GM18505 (cell line): ENCODE data around the gene MARF1.
"Not testable (repeated sequence)": the region's sequence is repeated elsewhere in the genome, so short reads cannot be mapped to it uniquely, and the experiment has no call there.

Experiments used
- ATAC-seq: cut with Tn5 transposase; IDR thresholded peaks from one replicate; pipeline ENCODE4 v1.9.1; 2021; ENCODE audit not compliant: unreplicated experiment
- POLR2A ChIP-seq: IDR thresholded peaks from 4 replicates; pipeline ENCODE4 v1.6.1; 2011; ENCODE audit warnings: borderline replicate concordance; ENCODE audit not compliant: insufficient read depth, insufficient read length; ENCODE audit errors: extremely low read depth

MARF1 gene

GRCh38 chr16:15573274-15573895, 69.6 kb downstream of the MARF1 start:
- no peak for TF ChIP-seq POLR2A

GRCh38 chr16:15572329-15573001, 70.5 kb downstream of the MARF1 start:
- TF ChIP-seq POLR2A, result no peak
- no peak for ATAC-seq

More at GRCh38 chr16:15573274-15573895, 69.6 kb downstream of the MARF1 start:
- ATAC-seq, result no peak

GRCh38 chr16:15571557-15571956, 71.4 kb downstream of the MARF1 start:
- ATAC-seq, result no peak
- no peak for TF ChIP-seq POLR2A

GRCh38 chr16:15570666-15571065, 72.3 kb downstream of the MARF1 start:
- not testable (repeated sequence) for ATAC-seq

GRCh38 chr16:15567823-15568222, 75.1 kb downstream of the MARF1 start:
- no peak for TF ChIP-seq POLR2A
- ATAC-seq, result no peak

GRCh38 chr16:15566095-15566494, 76.9 kb downstream of the MARF1 start:
- no peak for ATAC-seq
- TF ChIP-seq POLR2A, result no peak

- no peak for ATAC-seq
- TF ChIP-seq POLR2A, result no peak
These were observed 78.2 kb downstream of the MARF1 start for GRCh38 chr16:15564604-15565339.

- ATAC-seq, result no peak
- TF ChIP-seq POLR2A, result no peak
These were observed 83.8 kb downstream of the MARF1 start for GRCh38 chr16:15559176-15559575.

GRCh38 chr16:15557258-15557657, 85.7 kb downstream of the MARF1 start:
- no peak for TF ChIP-seq POLR2A
- ATAC-seq, result no peak

GRCh38 chr16:15556130-15556529, 86.8 kb downstream of the MARF1 start:
- TF ChIP-seq POLR2A, result no peak
- no peak for ATAC-seq

- no peak for TF ChIP-seq POLR2A
- no peak for ATAC-seq
These were observed 89.5 kb downstream of the MARF1 start for GRCh38 chr16:15553313-15554088.

- TF ChIP-seq POLR2A, result no peak
- no peak for ATAC-seq
These were observed 90.4 kb downstream of the MARF1 start for GRCh38 chr16:15552507-15552906.

- no peak for ATAC-seq
These were observed 94.5 kb downstream of the MARF1 start for GRCh38 chr16:15548482-15548891.

More at GRCh38 chr16:15548482-15548891, 94.5 kb downstream of the MARF1 start:
- no peak for TF ChIP-seq POLR2A
